HL-60/S4 (cell line): ENCODE data around the gene RNF222.

Source experiments
- in situ Hi-C: fragments of 300-500 bp; cut with MboI; formaldehyde crosslinking; loops from 2 replicates; pipeline ENCODE4 v1.14.3; 2022; ENCODE audit warnings: low sequenced_read_pairs

Gene RNF222, protein sequence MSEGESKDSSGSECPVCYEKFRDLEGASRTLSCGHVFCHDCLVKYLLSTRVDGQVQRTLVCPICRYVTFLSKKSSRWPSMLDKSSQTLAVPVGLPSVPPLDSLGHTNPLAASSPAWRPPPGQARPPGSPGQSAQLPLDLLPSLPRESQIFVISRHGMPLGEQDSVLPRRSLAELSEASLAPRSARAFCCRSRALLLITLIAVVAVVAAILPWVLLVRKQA

DNA sequence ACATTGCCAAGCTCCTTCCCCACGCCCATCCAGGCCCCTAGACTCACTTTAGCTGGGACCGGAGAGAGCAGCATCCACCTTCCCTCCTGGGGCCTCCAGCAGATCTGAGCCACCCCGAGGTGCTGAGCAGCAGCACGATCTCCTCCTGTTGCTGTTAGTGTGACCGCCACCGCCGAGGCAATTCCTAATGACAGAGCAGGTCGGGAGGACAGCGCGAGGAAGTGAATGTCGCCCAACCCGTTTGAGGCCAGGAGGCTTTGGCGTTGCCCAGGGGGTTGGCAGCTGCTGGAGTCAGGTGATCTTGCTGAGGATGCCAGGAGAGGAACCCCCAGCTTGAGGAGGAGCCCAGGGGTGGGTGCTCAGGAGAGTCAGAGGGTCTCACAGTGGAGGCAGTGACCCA is at the start of gene RNF222:
Gene RNF222, minus strand, starts transcription at position 192 of the 400 bp plus-strand sequence. CDS start 4,366 bp downstream, outside the sequence.
- in situ Hi-C loops: no loop called here

DNA sequence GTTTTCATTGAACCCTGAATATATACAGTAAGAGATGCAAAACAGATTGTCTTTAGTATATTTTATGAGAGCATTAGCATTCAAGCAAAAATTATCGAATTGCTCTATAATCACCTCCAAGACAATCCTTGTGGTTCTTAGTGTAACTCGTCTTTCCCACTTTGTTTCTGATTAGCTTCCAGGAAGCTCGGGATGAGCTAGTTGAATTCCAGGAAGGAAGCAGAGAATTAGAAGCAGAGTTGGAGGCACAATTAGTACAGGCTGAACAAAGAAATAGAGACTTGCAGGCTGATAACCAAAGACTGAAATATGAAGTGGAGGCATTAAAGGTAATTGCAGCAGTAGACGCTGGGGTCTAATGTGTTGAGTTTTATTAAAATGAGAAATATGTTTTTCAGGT is 47.9 kb upstream of the RNF222 start:
- in situ Hi-C loops: no loop called here

DNA sequence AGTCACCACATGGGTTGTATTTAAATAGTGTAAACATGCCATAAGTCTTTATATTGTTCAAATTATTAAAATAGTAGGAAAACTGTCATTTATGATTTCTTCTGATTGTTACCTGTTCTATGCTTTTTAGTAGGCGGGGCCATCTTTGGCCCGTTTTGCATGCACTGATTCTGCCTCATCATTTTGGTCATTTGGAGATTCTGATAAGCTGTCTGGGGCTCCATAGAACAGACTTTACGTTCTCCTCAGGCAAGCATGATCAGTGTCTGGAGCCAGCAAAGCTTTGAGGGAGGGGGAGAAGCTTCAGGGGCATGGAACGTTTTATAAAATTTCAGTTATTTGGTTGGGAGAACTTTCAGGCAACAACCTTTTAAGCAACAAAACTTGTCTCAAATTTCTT is 46.9 kb upstream of the RNF222 start:
- in situ Hi-C loops: no loop called here

DNA sequence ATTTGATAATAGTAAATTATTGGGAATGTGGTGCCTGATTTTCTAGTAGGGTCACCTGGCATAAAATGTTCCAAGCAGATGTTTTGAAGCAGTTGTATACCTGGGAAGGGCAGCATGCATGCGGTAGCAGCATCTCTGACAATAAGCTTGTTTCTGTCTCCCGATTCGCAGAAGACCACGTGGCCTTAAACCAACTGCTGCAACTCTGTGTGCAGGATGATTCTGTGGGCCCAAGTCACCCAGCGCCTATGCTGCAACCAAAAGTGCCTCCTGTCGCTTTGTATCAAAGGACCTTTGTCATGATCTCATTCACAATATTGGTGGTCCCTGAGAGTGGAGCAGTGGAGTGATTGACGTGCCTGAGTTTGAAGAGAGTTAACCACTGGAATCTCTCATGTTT is 46.1 kb upstream of the RNF222 start:
- in situ Hi-C loops: no loop called here

DNA sequence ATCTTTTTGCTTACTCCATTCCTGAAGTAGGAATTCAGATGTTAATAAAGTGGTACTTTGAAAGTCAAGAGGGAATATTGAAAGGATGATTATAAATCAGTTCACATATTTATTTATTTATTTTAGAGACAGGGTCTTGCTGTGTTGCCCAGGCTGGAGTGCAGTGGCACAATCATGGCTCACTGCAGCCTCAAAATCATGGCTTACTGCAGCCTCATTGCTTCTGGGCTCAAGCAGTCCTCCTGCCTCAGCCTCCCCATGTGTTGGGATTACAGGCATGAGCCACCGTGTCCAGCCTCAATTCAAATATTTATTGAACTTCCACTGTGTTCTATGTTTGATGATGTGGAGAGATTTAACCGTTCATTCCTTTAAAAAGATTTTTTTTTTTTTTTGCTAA is 44.7 kb upstream of the RNF222 start:
- in situ Hi-C loops: no loop called here

DNA sequence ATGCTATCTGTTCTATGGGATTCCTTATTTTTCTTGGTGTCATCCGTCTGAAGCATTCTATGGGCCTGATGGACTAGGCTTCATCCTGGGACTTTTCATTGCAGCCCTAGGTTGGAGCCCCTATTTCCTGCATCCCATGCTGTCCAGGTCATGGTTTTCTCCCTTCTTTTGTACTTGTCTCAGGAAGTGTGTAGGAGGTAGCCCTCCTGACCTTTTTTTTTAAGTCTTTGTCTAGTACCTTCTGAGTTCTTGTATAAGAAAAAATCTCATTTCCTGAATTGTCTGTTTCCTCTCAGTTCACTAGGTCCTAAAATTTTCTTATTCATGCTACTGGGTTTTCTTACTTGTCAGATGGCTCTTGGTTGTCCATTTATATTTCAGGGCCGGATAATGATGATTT is 44.1 kb upstream of the RNF222 start:
- in situ Hi-C loops: no loop called here

DNA sequence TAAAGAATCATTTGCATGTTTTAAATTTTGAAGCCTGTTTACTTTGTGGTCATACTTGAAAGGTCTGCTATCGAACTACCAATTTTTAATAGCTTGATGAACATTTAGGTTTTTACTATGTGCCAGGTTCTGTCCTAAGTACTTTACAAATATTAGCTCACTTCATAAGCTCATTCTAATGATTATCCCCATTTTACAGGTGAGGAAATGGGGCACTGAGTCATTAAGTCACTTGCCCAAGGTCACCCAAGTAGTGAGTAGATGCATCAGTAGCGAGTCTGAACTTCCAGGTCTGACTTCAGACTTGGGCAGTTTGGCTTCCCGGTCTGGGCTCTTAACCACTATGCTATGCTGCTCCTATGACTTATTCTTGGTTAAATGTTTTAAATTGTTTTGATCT is 42.1 kb upstream of the RNF222 start:
- in situ Hi-C loops: no loop called here

DNA sequence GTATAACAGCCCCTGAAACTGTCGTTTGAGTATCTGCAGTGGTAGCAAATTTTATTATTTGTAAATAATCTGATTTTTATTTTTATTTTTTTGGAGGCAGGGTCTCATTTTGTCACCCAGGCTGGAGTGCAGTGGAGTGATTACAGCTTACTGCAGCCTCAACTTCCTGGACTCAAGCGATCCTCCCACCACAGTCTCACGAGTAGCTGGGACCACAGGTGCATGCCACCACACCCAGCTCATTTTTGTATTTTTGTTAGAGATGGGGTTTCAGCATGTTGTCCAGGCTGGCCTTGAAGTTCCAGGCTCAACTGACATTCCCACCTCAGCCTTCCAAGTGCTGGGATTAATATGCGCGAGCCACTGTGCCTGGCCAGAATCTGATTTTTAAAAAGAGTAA is 40.8 kb upstream of the RNF222 start:
- in situ Hi-C loops: no loop called here

DNA sequence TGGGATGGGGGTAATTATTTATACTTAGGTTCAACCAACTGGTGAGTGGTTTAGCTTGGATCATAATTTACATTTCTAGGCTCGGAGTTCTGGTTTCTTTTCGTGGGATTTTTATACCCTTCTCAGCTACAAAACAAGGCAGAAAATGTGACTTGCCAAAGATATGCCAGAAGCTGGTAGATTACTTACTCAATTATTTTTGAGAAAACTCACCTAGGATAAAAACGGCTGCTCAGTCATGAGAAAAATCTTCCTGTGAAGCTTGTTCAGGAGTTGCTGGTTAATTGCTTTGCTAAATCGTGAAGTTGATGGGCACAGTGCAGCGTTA is 39.2 kb upstream of the RNF222 start:
- in situ Hi-C loops: no loop called here

DNA sequence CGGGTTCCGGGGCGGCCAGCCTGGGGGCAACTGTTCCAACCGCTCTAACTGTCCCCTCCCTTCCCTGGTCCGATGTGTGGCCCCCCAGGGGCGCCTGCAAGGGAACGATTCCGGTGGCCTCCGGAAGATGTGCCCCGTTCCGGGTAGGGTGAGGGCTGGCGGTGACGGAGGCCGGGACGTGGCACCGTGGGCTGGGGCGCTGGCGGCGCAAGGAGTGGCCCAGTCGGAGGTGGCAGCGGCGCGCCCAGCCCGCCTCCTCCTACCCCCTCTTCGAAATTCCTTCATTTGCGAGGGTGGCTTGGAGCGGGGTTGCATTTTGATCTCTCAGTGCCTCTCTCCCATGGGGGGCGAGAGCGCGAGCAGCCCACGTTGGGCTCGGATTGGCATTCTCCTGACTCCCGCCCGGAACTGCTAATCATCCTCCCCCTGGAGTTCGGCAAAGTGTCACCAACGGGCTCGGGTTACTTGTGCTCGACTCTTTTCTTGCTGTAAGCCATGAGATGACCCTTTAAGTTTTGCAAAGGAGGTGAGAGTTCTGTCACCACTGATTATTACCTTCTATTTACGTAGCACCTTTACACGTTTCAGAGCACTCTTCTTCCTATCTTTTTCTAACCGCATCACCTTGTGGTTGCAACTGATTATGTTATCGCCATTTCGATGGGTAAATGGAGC is 38.7 kb upstream of the RNF222 start:
- in situ Hi-C loops: no loop called here

DNA sequence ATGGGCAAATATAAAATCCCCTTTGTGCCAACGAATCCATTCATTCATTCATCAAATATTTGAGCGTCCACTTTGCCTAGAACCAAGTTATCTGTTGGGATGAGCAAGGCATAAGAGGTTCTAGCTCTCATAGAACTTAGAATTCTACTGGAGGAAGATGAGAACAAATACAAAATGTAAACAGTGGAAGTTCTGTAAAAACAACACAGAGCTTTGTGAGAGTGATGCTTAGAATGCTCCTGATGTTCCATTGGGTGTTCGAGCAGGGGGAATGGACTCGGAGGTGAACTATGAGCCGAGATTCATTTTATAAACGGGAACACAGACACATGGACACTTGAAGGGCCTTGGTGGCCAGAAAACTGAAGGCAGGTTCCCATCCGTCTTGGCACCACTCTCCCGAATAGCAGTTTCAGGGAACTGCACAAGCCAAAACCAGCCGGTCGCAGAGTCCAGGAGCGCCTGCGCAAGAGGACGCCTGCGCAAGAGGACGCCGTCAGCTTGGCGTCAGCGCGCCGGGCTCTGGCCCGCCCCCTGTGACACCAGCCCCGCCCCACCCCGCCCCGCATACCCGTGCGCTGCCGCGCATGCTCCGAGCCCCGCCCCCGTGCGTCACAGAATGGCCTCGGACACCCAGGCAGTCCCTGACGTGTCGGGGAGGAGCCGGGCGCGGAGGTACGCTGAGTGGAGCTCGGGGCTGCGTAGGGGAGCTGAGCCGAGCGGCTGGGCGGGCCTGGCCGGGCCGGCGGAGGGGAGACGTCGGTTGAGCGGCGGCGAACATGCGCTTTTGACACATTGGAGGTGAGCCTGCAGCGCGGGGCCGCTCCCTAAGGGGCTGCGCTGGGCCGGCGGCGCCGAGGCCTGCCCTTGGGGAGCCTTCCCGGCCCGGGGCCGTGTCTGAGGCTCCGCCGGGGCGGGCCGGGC is 37.9 kb upstream of the RNF222 start, which contains the start of gene NDEL1:
Gene NDEL1, plus strand, starts transcription at position 640 of the 924 bp plus-strand sequence. CDS start 8,388 bp downstream, outside the sequence.
- in situ Hi-C loops: no loop called here

DNA sequence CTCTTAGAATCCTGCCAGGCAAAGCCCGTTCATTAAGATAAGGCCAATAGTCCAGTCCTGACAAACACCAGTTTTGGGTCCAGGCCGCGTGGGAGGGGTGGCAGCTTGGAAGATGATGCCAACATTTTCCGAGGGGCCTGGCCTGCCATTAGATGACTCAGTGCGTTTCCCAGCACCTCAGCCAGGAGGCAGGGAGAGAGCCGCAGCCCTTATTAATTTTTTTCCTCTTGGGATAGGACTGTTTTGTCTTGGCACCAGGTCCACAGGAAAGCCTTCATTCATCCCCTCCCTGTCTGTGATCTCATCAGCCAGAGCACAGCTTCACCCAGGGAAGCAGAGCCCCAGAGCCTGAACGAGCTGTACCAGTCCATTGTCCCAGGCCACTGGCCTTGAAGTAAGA is 33.3 kb upstream of the RNF222 start:
- in situ Hi-C loops: no loop called here

DNA sequence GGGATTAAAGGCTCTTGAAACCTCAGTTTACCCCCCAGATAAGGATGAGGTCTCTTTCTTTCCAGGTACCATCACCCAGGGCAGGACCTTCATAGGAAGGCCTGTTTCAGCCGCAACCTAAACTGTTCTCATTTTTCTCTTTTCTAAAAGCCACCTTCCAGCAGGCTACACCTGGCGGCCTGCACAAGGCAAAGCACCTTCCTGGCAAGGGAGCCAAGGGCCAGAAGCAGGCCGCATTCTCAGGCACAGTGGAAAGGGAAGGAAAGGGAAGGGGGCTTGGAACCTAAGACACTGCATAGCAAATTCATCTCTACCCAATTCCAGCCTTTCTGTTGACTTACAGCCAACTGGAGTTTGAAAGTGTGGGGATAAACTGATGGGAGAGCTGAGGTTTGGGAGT is 29.2 kb upstream of the RNF222 start:
- in situ Hi-C loops: no loop called here

DNA sequence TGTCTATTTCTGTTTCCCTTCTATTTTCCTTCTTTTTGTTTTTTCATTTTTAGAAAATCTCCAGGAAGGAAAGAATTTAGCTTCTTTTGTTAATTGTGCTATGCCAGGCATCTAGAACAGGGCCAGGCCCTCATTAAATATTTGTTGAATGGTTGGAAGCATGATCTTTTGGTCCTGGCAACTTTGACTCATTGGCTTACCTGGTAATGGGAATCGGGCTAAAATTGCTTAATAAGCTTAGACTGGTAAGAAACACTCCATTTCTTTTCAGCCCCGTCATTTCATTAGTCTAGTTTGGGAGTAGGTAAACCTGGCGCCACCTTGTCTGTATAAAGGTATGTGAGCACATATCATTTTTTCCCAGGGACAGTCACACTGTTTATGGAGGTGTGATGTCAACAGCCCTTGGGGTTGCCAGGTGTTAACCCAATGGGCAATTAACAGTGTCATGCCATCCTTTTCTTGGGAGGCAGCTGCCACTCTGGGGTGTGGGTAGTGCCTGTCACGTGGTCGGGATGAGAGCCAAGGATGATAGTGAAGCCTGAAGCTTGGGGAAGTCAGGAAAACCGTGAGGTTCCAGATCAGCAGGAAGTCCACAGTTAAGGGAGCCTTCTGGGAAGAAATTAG is 28.6 kb upstream of the RNF222 start:
- in situ Hi-C loops: no loop called here

DNA sequence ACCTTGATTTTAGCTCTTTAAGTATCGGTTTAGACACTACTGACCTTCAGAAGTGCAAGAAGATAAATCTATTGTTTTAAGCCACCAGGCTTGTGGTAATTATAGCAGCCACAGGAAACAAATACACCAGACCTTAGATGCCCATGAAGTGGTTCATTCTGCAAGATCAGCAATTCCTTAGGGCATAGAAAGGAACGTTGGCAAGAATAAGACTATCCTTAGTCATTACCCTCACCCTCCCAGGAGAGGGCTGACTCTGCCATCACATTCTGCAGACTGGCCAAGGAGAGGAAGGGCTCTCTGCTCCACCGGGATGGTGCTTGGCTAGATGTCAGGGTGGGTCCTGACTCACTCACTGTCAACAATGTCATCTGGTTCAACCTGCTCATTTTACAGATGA is 23.9 kb upstream of the RNF222 start:
- in situ Hi-C loops: loop anchor here (25.0 kb wide), 1 partner anchor 316 kb away; the partner anchor contains the start of gene CCDC42

DNA sequence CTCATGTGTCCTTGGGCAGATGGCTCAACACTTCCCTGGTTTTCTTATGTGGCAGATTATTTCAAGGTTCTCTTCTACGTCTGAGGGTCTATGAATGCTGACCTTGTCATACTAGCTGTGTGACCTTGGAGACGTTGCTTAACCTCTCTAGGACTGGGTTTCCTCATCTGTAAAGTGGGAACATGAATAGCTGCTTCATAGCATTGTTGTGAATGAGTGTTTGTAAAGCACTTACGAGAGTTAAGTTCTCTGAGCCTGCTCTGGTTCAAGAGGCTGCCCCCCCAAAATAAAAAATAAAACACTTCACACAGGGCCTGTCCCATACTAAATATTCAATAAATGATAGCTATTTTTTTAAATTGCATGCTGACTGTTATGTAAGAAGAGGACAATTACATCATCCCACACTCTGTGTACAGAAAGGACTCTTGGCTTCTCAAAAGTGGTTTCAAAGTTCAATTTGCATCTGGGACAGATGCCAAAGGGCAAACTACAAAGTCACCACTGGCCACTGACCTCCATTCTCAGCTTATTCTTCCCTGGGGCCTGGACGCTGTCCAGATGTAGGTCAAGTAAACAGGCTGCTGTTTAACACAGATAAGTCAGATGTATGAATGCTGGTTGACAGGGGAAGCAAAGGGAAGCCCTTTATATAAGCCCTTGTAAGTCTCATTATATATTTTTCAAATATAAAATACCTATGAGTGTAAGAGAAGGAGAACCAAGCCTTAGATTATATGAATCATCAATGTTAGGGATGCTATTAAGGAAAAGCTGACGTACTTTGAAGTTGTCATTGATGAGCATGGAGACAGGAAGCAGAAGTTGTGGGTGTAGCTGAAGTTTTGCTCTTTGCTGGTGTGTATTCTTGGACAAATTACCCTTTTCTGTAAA is 22.7 kb upstream of the RNF222 start:
- in situ Hi-C loops: loop anchor here (25.0 kb wide), 1 partner anchor 317 kb away; the partner anchor contains the start of gene CCDC42

DNA sequence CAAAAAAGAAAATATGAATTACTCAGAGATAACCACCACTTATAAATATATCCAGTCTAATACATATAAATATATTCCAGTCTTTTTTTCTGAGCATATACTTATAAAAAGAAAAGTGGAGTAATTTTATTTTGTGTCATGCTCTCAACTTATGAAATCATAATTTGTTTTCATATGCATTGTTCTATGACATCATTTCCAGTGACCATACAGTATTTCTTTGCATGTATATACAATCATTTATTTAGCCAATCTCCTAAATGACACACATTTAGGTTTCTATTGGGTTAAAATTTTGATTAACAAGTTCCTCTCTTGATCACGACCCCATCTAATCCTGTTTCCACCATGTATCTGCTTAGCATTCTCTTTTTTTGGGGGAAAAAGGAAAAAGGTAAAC is 21.7 kb upstream of the RNF222 start:
- in situ Hi-C loops: loop anchor here (25.0 kb wide), 1 partner anchor 318 kb away; the partner anchor contains the start of gene CCDC42

DNA sequence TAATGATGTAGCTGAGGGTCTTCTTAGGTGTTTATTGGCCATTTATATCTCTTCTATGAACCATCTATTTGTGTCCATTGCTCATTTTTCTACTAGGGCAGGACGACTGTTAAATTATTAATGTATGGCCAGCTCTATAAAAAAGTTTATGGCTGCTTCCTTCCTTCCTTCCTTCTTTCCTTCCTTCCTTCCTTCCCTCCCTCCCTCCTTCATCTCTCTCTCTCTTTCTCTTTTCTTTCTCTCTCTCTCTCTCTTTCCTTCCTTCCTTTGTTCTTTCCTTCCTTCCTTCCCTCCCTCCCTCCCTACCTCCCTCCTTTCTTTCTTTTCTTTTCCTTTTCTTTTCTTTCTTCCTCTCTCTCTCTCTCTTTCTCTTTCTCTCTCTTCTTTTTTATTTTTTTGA is 20.8 kb upstream of the RNF222 start:
- in situ Hi-C loops: loop anchor here (25.0 kb wide), 1 partner anchor 319 kb away; the partner anchor contains the start of gene CCDC42

DNA sequence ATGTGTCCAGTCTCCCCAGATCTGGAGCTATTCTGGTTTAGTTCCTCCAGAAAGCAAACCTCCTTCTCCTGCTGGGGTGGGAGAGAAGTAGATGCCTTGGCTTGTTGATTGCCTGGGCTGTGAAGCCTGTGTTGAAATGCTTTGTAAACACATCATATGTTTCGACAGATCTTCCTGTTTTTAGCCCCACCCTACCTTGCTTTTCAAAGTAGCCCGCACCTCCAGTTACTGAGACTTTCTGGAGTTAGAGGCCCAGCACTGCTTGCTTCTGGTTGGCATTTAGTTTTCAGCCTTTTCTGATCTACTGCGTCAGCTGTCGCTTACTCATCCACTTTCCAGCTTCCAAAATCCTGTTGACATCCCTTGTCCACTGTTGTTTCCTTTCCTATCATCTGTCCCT is 20.2 kb upstream of the RNF222 start:
- in situ Hi-C loops: loop anchor here (25.0 kb wide), 1 partner anchor 319 kb away; the partner anchor contains the start of gene CCDC42

DNA sequence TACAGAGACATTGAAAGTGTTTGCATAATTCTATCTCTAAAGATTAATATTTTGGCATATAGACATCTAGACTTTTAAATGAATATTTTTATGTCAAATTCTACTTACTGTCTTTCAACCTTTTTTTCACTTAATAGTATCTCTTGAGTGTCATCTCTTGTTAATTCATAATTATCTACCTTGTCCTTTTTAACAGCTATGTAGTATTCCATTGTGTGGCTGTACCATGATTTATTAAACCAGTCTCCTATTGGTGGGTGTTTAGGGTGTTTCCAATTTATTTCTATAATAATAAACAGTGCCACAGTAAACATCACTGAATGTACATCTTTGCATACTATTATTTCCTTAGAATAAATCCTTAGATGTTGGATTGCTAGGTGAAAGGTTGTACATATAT is 16.3 kb upstream of the RNF222 start:
- in situ Hi-C loops: loop anchor here (25.0 kb wide), 1 partner anchor 323 kb away; the partner anchor contains the start of gene CCDC42
